Thyroid gland (tissue), 4 donors: Measurements from ENCODE around the gene MOG.

Source experiments
- POLR2A ChIP-seq, 2 donors: fragments of 450-650 bp; IDR thresholded peaks; one replicate each; pipeline ENCODE4 v1.6.1; 2017; ENCODE audit warnings: antibody characterized with exemption in 2 of 2, mild to moderate bottlenecking in 2 of 2, moderate library complexity in 1 of 2
- TF ChIP-seq, protein P1 (sequence below), 6 experiments: fragments of 200-600 bp in 3 of 6; fragments of 450-650 bp in 3 of 6; sonication (generic) in 3 of 6; IDR thresholded peaks; one replicate each; pipeline ENCODE4 v1.5.1; 2016 to 2019; ENCODE audit warnings: antibody characterized with exemption in 6 of 6, mild to moderate bottlenecking in 2 of 6, inconsistent platforms in 1 of 6, moderate library complexity in 1 of 6

DNA sequence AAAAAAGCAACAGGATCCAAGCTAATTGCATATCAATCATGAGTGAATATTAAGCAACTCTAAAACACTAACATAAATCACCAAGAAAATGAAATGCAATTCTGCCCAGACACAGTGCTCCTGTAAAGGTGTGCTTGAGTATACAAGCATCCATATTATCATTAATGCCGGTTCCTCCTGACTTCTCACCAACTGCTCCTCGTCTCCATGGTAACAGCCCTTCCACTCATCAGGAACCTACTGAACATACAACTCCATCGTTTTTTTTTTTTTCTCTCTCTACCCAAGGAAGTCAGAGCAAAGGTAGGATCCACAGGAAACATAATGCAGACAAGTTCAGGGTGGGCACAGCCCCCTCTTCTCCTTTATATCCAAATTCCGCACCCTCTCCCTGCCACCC lies 36.3 kb upstream of the MOG start:
- TF ChIP-seq, protein P1, sequence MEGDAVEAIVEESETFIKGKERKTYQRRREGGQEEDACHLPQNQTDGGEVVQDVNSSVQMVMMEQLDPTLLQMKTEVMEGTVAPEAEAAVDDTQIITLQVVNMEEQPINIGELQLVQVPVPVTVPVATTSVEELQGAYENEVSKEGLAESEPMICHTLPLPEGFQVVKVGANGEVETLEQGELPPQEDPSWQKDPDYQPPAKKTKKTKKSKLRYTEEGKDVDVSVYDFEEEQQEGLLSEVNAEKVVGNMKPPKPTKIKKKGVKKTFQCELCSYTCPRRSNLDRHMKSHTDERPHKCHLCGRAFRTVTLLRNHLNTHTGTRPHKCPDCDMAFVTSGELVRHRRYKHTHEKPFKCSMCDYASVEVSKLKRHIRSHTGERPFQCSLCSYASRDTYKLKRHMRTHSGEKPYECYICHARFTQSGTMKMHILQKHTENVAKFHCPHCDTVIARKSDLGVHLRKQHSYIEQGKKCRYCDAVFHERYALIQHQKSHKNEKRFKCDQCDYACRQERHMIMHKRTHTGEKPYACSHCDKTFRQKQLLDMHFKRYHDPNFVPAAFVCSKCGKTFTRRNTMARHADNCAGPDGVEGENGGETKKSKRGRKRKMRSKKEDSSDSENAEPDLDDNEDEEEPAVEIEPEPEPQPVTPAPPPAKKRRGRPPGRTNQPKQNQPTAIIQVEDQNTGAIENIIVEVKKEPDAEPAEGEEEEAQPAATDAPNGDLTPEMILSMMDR (IDR thresholded peaks at IDR 0.05): no peak
- no peak for TF ChIP-seq POLR2A (IDR thresholded peaks at IDR 0.05)
